Lower leg skin (tissue), 3 donors: Measurements from ENCODE around the gene SRGAP2C.
"Not testable (repeated sequence)": the region's sequence is repeated elsewhere in the genome, so short reads cannot be mapped to it uniquely, and the experiment has no call there.

Source experiments
- CTCF ChIP-seq, 3 donors: fragments of 450-650 bp; IDR thresholded peaks; one replicate each; pipeline ENCODE4 v1.5.1; 2016; ENCODE audit warnings: antibody characterized with exemption in 3 of 3, mild to moderate bottlenecking in 3 of 3, moderate library complexity in 2 of 3
- POLR2A ChIP-seq, 2 donors: fragments of 450-650 bp; IDR thresholded peaks; one replicate each; pipeline ENCODE4 v1.6.1; 2016 to 2017; ENCODE audit warnings: antibody characterized with exemption in 2 of 2, mild to moderate bottlenecking in 1 of 2, moderate library complexity in 1 of 2

DNA sequence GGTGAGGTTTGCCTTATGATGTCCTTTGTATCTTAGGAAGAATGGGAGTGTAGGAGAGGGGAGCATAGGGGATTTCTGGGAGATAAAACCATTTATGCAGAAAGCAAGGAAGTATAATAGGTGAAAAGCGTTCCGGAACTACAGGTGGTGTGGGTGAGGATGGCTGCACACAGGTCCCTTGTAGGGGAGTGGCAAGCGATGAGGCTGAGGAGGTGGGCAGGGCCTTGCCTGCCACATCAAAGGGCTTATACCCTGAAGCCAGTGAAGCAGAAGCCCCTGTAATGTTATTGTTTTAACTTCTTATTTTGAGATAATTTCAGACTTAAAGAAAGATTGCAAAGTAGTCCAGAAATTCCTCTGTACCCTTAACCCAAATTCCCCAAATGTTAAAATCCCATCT lies 159.6 kb downstream of the SRGAP2C start:
- not testable (repeated sequence) for TF ChIP-seq CTCF, POLR2A (IDR thresholded peaks at IDR 0.05)
